Measurements from ENCODE around the gene TRH. TPM values are rescaled to one million over a fixed set of nuclear protein-coding genes. Genes with fewer than 3 reads are reported as not detected.

The TRH gene
- not detected in 2 replicates for total RNA-seq (2014; rRNA removed; shearing (Covaris generic))

- in situ Hi-C loops (cut with HindIII; ENCODE audit: low sequenced_read_pairs) = no loop called here
- DNase-seq (ENCODE audit: low spot score) = no peak
Observed at GRCh38 chr3:129974564-129974832, at the start of gene TRH. Gene TRH, plus strand, starts transcription at chr3:129974720. Its CDS starts 1,097 bp downstream, at chr3:129975817.

- in situ Hi-C loops (cut with HindIII; ENCODE audit: low sequenced_read_pairs) = loop anchor here (5.0 kb wide), 1 partner anchor 100 kb away; no protein-coding TSS in a partner anchor
Observed at GRCh38 chr3:129927072-129927471, 47.4 kb upstream of the TRH start.

GRCh38 chr3:129929383-129929782, 45.1 kb upstream of the TRH start:
- in situ Hi-C loops (cut with HindIII; ENCODE audit: low sequenced_read_pairs) = loop anchor here (5.0 kb wide), 1 partner anchor 102 kb away; no protein-coding TSS in a partner anchor
- DNase-seq (ENCODE audit: low spot score) = no peak

More at GRCh38 chr3:129927072-129927471, 47.4 kb upstream of the TRH start:
- DNase-seq (ENCODE audit: low spot score) = no peak

GRCh38 chr3:129933471-129933870, 41.0 kb upstream of the TRH start:
- no peak for DNase-seq (ENCODE audit: low spot score)
- in situ Hi-C loops (cut with HindIII; ENCODE audit: low sequenced_read_pairs) = no loop called here

- in situ Hi-C loops (cut with HindIII; ENCODE audit: low sequenced_read_pairs) = no loop called here
- peak; percentile 56 for DNase-seq (ENCODE audit: low spot score)
Observed at GRCh38 chr3:129934234-129935123, 40.0 kb upstream of the TRH start.

GRCh38 chr3:129936757-129937156, 37.8 kb upstream of the TRH start:
- in situ Hi-C loops (cut with HindIII; ENCODE audit: low sequenced_read_pairs) = no loop called here

GRCh38 chr3:129937717-129938116, 36.8 kb upstream of the TRH start:
- in situ Hi-C loops (cut with HindIII; ENCODE audit: low sequenced_read_pairs) = no loop called here
- DNase-seq (ENCODE audit: low spot score) = no peak

More at GRCh38 chr3:129936757-129937156, 37.8 kb upstream of the TRH start:
- peak; percentile 15 for DNase-seq (ENCODE audit: low spot score)

GRCh38 chr3:129938140-129938930, 36.2 kb upstream of the TRH start:
- in situ Hi-C loops (cut with HindIII; ENCODE audit: low sequenced_read_pairs) = no loop called here
- DNase-seq (ENCODE audit: low spot score) = no peak

- no peak for DNase-seq (ENCODE audit: low spot score)
- in situ Hi-C loops (cut with HindIII; ENCODE audit: low sequenced_read_pairs) = no loop called here
Observed at GRCh38 chr3:129940086-129940485, 34.4 kb upstream of the TRH start.

GRCh38 chr3:129942296-129942695, 32.2 kb upstream of the TRH start:
- DNase-seq (ENCODE audit: low spot score) = peak; percentile 78
- in situ Hi-C loops (cut with HindIII; ENCODE audit: low sequenced_read_pairs) = no loop called here

- DNase-seq (ENCODE audit: low spot score) = no peak
- in situ Hi-C loops (cut with HindIII; ENCODE audit: low sequenced_read_pairs) = no loop called here
Observed at GRCh38 chr3:129943020-129943419, 31.5 kb upstream of the TRH start.

GRCh38 chr3:129944709-129945108, 29.8 kb upstream of the TRH start:
- DNase-seq (ENCODE audit: low spot score) = no peak
- in situ Hi-C loops (cut with HindIII; ENCODE audit: low sequenced_read_pairs) = no loop called here

- in situ Hi-C loops (cut with HindIII; ENCODE audit: low sequenced_read_pairs) = no loop called here
- no peak for DNase-seq (ENCODE audit: low spot score)
Observed at GRCh38 chr3:129947538-129948240, 26.8 kb upstream of the TRH start.

- no peak for DNase-seq (ENCODE audit: low spot score)
- in situ Hi-C loops (cut with HindIII; ENCODE audit: low sequenced_read_pairs) = no loop called here
Observed at GRCh38 chr3:129950318-129951046, 24.0 kb upstream of the TRH start.

GRCh38 chr3:129952556-129953355, 21.8 kb upstream of the TRH start:
- no peak for DNase-seq (ENCODE audit: low spot score)
- in situ Hi-C loops (cut with HindIII; ENCODE audit: low sequenced_read_pairs) = no loop called here

- in situ Hi-C loops (cut with HindIII; ENCODE audit: low sequenced_read_pairs) = no loop called here
- DNase-seq (ENCODE audit: low spot score) = no peak
Observed at GRCh38 chr3:129953621-129954020, 20.9 kb upstream of the TRH start.

GRCh38 chr3:129954514-129954913, 20.0 kb upstream of the TRH start:
- in situ Hi-C loops (cut with HindIII; ENCODE audit: low sequenced_read_pairs) = no loop called here
- no peak for DNase-seq (ENCODE audit: low spot score)

GRCh38 chr3:129956936-129957335, 17.6 kb upstream of the TRH start:
- no peak for DNase-seq (ENCODE audit: low spot score)
- in situ Hi-C loops (cut with HindIII; ENCODE audit: low sequenced_read_pairs) = no loop called here

Measured in G401 (cell line).